ENCODE measurements around the gene LGALS9. TPM values are rescaled to one million over a fixed set of nuclear protein-coding genes. Genes with fewer than 3 reads are reported as not detected.
"Not testable (repeated sequence)": the region's sequence is repeated elsewhere in the genome, so short reads cannot be mapped to it uniquely, and the experiment has no call there.

Gene LGALS9
- total RNA-seq, 1 donor from 2014 or later = 35.1 TPM

- Mint-ChIP-seq H3K9me3 (no peaks in the 10 kb centered on the region), H3K4me1 (ENCODE audit: low read depth) (peaks cover 16% of the 10 kb centered on the region), H3K27ac (no peak overlapping the region), H3K36me3 (ENCODE audit: low read depth) (peaks cover 60% of the 10 kb centered on the region), H3K27me3 (ENCODE audit: low read depth) (no peaks in the 10 kb centered on the region), H3K4me3 (ENCODE audit: low read depth) (no peak overlapping the region)
- intact Hi-C loops (cut with micrococcal nuclease) = loop anchor here (10.0 kb wide), 1 partner anchor 62 kb away; no protein-coding TSS in a partner anchor
- no peak for DNase-seq (ENCODE audit: low spot score)
These were observed 8.0 kb upstream of the LGALS9 start for GRCh38 chr17:27622986-27623385.

- intact Hi-C loops (cut with micrococcal nuclease) = loop anchor here (10.0 kb wide), 1 partner anchor 61 kb away; no protein-coding TSS in a partner anchor
These were observed 7.4 kb upstream of the LGALS9 start for GRCh38 chr17:27623614-27624013.

GRCh38 chr17:27624539-27624938, 6.4 kb upstream of the LGALS9 start:
- intact Hi-C loops (cut with micrococcal nuclease) = loop anchor here (10.0 kb wide), 1 partner anchor 60 kb away; no protein-coding TSS in a partner anchor
- Mint-ChIP-seq H3K4me1 (ENCODE audit: low read depth) (peaks cover 28% of the 10 kb centered on the region), H3K27me3 (ENCODE audit: low read depth) (no peaks in the 10 kb centered on the region), H3K4me3 (ENCODE audit: low read depth) (no peak overlapping the region), H3K9me3 (no peaks in the 10 kb centered on the region), H3K36me3 (ENCODE audit: low read depth) (peaks cover 53% of the 10 kb centered on the region), H3K27ac (no peak overlapping the region)
- DNase-seq (ENCODE audit: low spot score) = no peak

More at GRCh38 chr17:27623614-27624013, 7.4 kb upstream of the LGALS9 start:
- H3K36me3 Mint-ChIP-seq (ENCODE audit: low read depth) = peaks cover 54% of the 10 kb centered on the region
- peaks cover 22% of the 10 kb centered on the region for H3K4me1 Mint-ChIP-seq (ENCODE audit: low read depth)
- H3K27ac Mint-ChIP-seq = no peak overlapping the region
- DNase-seq (ENCODE audit: low spot score) = no peak
- no peaks in the 10 kb centered on the region for H3K9me3 Mint-ChIP-seq
- H3K27me3 Mint-ChIP-seq (ENCODE audit: low read depth) = no peaks in the 10 kb centered on the region
- no peak overlapping the region for H3K4me3 Mint-ChIP-seq (ENCODE audit: low read depth)

DNA sequence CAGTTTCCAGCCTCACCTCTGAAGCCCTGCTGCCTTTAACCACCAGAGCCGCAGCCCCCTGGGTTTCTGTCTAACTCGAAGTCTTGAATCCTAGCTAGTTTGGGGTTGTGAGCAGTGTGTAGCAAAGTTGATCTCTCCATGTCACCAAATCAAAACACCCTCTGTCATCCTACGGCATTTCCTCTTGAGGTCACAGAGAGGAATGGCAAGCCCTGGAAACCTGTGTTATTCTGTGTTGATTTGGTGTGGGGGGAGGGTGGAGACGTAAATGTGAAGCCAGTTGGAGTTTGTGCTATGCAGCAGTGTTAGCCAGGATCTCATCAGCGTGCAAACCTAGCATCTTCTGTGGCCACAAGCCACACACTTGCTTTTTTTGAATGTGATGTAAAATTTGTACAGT, 5.1 kb upstream of the LGALS9 start:
- peaks cover 28% of the 10 kb centered on the region for H3K4me1 Mint-ChIP-seq (ENCODE audit: low read depth)
- H3K9me3 Mint-ChIP-seq = no peaks in the 10 kb centered on the region
- intact Hi-C loops (cut with micrococcal nuclease) = loop anchor here (10.0 kb wide), 1 partner anchor 59 kb away; no protein-coding TSS in a partner anchor
- H3K27ac Mint-ChIP-seq = no peak overlapping the region
- peaks cover 47% of the 10 kb centered on the region for H3K36me3 Mint-ChIP-seq (ENCODE audit: low read depth)
- no peak for DNase-seq (ENCODE audit: low spot score)
- no peak overlapping the region for H3K4me3 Mint-ChIP-seq (ENCODE audit: low read depth)
- H3K27me3 Mint-ChIP-seq (ENCODE audit: low read depth) = no peaks in the 10 kb centered on the region

- Mint-ChIP-seq H3K36me3 (ENCODE audit: low read depth) (peaks cover 34% of the 10 kb centered on the region), H3K4me1 (ENCODE audit: low read depth) (peaks cover 37% of the 10 kb centered on the region), H3K27ac (no peak overlapping the region), H3K9me3 (no peaks in the 10 kb centered on the region), H3K27me3 (ENCODE audit: low read depth) (no peaks in the 10 kb centered on the region), H3K4me3 (ENCODE audit: low read depth) (no peak overlapping the region)
- no peak for DNase-seq (ENCODE audit: low spot score)
- intact Hi-C loops (cut with micrococcal nuclease) = loop anchor here (10.0 kb wide), 1 partner anchor 57 kb away; no protein-coding TSS in a partner anchor
These were observed 3.5 kb upstream of the LGALS9 start for GRCh38 chr17:27627514-27627913.

GRCh38 chr17:27628376-27628775, 2.6 kb upstream of the LGALS9 start:
- intact Hi-C loops (cut with micrococcal nuclease) = loop anchor here (10.0 kb wide), 1 partner anchor 56 kb away; no protein-coding TSS in a partner anchor
- Mint-ChIP-seq H3K9me3 (no peaks in the 10 kb centered on the region), H3K27me3 (ENCODE audit: low read depth) (no peaks in the 10 kb centered on the region), H3K4me3 (ENCODE audit: low read depth) (no peak overlapping the region), H3K36me3 (ENCODE audit: low read depth) (peaks cover 31% of the 10 kb centered on the region), H3K4me1 (ENCODE audit: low read depth) (peaks cover 42% of the 10 kb centered on the region), H3K27ac (no peak overlapping the region)
- DNase-seq (ENCODE audit: low spot score) = no peak

GRCh38 chr17:27629260-27629659, 1.7 kb upstream of the LGALS9 start:
- not testable (repeated sequence) for H3K4me3 Mint-ChIP-seq (ENCODE audit: low read depth); H3K9me3 Mint-ChIP-seq; DNase-seq (ENCODE audit: low spot score); H3K27me3 Mint-ChIP-seq (ENCODE audit: low read depth); H3K27ac Mint-ChIP-seq
- peaks cover 42% of the 10 kb centered on the region for H3K4me1 Mint-ChIP-seq (ENCODE audit: low read depth)
- peaks cover 23% of the 10 kb centered on the region for H3K36me3 Mint-ChIP-seq (ENCODE audit: low read depth)
- intact Hi-C loops (cut with micrococcal nuclease) = loop anchor here (10.0 kb wide), 1 partner anchor 56 kb away; no protein-coding TSS in a partner anchor

DNA sequence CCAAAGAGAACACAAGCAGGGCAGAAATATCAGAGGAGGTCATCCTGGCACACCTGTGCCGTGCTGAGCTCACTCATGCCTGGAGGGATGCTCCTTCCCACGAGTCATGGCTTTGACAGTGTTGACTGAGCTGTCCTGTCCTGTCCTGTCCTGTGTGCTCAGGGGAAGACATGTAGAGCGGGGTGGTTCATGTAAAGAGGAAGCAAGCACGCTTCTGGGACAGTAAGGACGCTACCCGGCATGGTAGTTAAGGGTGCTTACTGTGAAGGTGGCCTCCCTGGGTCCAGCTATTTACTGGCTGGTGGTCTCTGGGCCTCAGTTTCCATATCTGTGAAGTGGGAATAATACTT, 398 bp downstream of the LGALS9 start:
- Mint-ChIP-seq H3K4me1 (ENCODE audit: low read depth) (peaks cover 48% of the 10 kb centered on the region), H3K9me3 (no peaks in the 10 kb centered on the region), H3K27me3 (ENCODE audit: low read depth) (no peaks in the 10 kb centered on the region), H3K36me3 (ENCODE audit: low read depth) (peaks cover 25% of the 10 kb centered on the region), H3K4me3 (ENCODE audit: low read depth) (peak overlapping the region; percentile 91), H3K27ac (peak overlapping the region; percentile 83)
- DNase-seq (ENCODE audit: low spot score) = no peak
- intact Hi-C loops (cut with micrococcal nuclease) = no loop called here

- peak overlapping the region; percentile 91 for H3K4me3 Mint-ChIP-seq (ENCODE audit: low read depth)
- H3K27ac Mint-ChIP-seq = peak overlapping the region; percentile 83
- no peak for DNase-seq (ENCODE audit: low spot score)
- H3K36me3 Mint-ChIP-seq (ENCODE audit: low read depth) = peaks cover 19% of the 10 kb centered on the region
- H3K9me3 Mint-ChIP-seq = no peaks in the 10 kb centered on the region
- H3K4me1 Mint-ChIP-seq (ENCODE audit: low read depth) = peaks cover 48% of the 10 kb centered on the region
- no peaks in the 10 kb centered on the region for H3K27me3 Mint-ChIP-seq (ENCODE audit: low read depth)
- intact Hi-C loops (cut with micrococcal nuclease) = no loop called here
These were observed 1.1 kb downstream of the LGALS9 start for GRCh38 chr17:27631897-27632725.

DNA sequence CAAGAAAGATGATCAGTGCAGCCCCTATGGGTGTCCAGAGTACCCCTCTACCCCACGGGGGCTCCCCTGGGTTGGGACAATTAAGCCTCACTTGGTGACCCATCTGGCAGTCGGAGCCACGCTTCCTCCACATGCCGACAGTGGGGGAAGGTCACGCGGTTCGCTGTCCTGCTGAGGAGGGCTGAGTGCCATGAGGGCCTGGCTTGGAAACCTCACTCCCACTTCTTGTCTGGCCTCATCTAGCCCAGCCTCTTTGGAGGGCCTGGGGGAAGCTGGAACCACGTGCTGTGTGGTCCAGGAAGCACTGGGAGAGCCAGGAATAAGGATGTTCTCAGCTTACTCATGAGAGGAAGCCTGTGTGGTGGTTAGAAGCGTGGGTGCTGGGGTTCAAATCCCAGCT, 1.8 kb downstream of the LGALS9 start:
- H3K27ac Mint-ChIP-seq; intact Hi-C loops (cut with micrococcal nuclease); H3K27me3 Mint-ChIP-seq (ENCODE audit: low read depth); DNase-seq (ENCODE audit: low spot score); H3K9me3 Mint-ChIP-seq: not testable (repeated sequence)
- H3K4me3 Mint-ChIP-seq (ENCODE audit: low read depth) = peak overlapping the region; percentile 40
- H3K4me1 Mint-ChIP-seq (ENCODE audit: low read depth) = peaks cover 46% of the 10 kb centered on the region
- peaks cover 17% of the 10 kb centered on the region for H3K36me3 Mint-ChIP-seq (ENCODE audit: low read depth)

- H3K27me3 Mint-ChIP-seq (ENCODE audit: low read depth) = no peaks in the 10 kb centered on the region
- DNase-seq (ENCODE audit: low spot score) = no peak
- H3K27ac Mint-ChIP-seq = no peak overlapping the region
- intact Hi-C loops (cut with micrococcal nuclease) = no loop called here
- no peaks in the 10 kb centered on the region for H3K9me3 Mint-ChIP-seq
- no peak overlapping the region for H3K4me3 Mint-ChIP-seq (ENCODE audit: low read depth)
- H3K4me1 Mint-ChIP-seq (ENCODE audit: low read depth) = peaks cover 39% of the 10 kb centered on the region
- H3K36me3 Mint-ChIP-seq (ENCODE audit: low read depth) = peaks cover 17% of the 10 kb centered on the region
These were observed 2.5 kb downstream of the LGALS9 start for GRCh38 chr17:27633312-27634025.

GRCh38 chr17:27634026-27634335, 3.0 kb downstream of the LGALS9 start:
- intact Hi-C loops (cut with micrococcal nuclease) = no loop called here
- no peaks in the 10 kb centered on the region for H3K27me3 Mint-ChIP-seq (ENCODE audit: low read depth)
- no peak overlapping the region for H3K27ac Mint-ChIP-seq
- no peak for DNase-seq (ENCODE audit: low spot score)
- H3K36me3 Mint-ChIP-seq (ENCODE audit: low read depth) = peaks cover 19% of the 10 kb centered on the region
- no peaks in the 10 kb centered on the region for H3K9me3 Mint-ChIP-seq
- no peak overlapping the region for H3K4me3 Mint-ChIP-seq (ENCODE audit: low read depth)
- H3K4me1 Mint-ChIP-seq (ENCODE audit: low read depth) = peaks cover 36% of the 10 kb centered on the region

GRCh38 chr17:27634776-27635175, 3.8 kb downstream of the LGALS9 start:
- no peak overlapping the region for H3K27ac Mint-ChIP-seq
- H3K4me3 Mint-ChIP-seq (ENCODE audit: low read depth) = no peak overlapping the region
- H3K27me3 Mint-ChIP-seq (ENCODE audit: low read depth) = no peaks in the 10 kb centered on the region
- intact Hi-C loops (cut with micrococcal nuclease) = no loop called here
- peaks cover 32% of the 10 kb centered on the region for H3K4me1 Mint-ChIP-seq (ENCODE audit: low read depth)
- H3K36me3 Mint-ChIP-seq (ENCODE audit: low read depth) = peaks cover 15% of the 10 kb centered on the region
- DNase-seq (ENCODE audit: low spot score) = no peak
- H3K9me3 Mint-ChIP-seq = no peaks in the 10 kb centered on the region

Data from activated T-helper 2 cell treated with anti-CD3 and anti-CD28 coated beads, Interferon-gamma antibody, Interleukin-2, Interleukin-4, amounts not matched to agents 10 μg/mL and 5 μg/mL and 100 μg/mL, durations not matched to agents 14 hours and 24 hours and 36 hours (primary cell).